H1 (cell line): ENCODE measurements around the gene ARHGEF26. TPM values are rescaled to one million over a fixed set of nuclear protein-coding genes. Genes with fewer than 3 reads are reported as not detected.

Source experiments
- CTCF ChIA-PET: fragments of 300-600 bp; sonication (Branson Sonifier 250); formaldehyde crosslinking; loops from one replicate; lab custom pipeline; 2021; ENCODE audit not compliant: partially characterized antibody; lab: Charles Lee
- POLR2A ChIA-PET: fragments of 300-600 bp; sonication (Branson Sonifier 250); formaldehyde crosslinking; loops from one replicate; lab custom pipeline; 2021; ENCODE audit warnings: inconsistent platforms; ENCODE audit not compliant: partially characterized antibody; lab: Charles Lee
- DNase-seq, 2 experiments: peaks; one replicate each; pipeline versions ENCODE4 v3.0.0 to v3.0.0-alpha.2; 2010 to 2022; ENCODE audit warnings: low spot score in 2 of 2, low read depth in 1 of 2, mixed read lengths in 1 of 2
- FAIRE-seq: peaks from 2 replicates; lab custom pipeline; 2011; peaks lifted over from hg19 to GRCh38; lab: Jason Lieb, UNC
- H2AFZ ChIP-seq: 2 replicates; pipeline ENCODE4 v1.8.1; 2012; ENCODE audit warnings: low read length, inconsistent platforms
- H2AK5ac ChIP-seq: 2 replicates; pipeline ENCODE4 v1.6.1; 2013; ENCODE audit warnings: low read depth, low read length
- H2BK120ac ChIP-seq: replicated peaks from 2 replicates; pipeline ENCODE3; 2013; ENCODE audit warnings: low read depth, low read length, inconsistent platforms
- H2BK12ac ChIP-seq: 2 replicates; pipeline ENCODE4 v1.6.1; 2013; ENCODE audit warnings: low read depth, low read length
- H2BK15ac ChIP-seq: 2 replicates; pipeline ENCODE4 v1.6.1; 2013; ENCODE audit warnings: low read length
- H2BK20ac ChIP-seq: 2 replicates; pipeline ENCODE4 v1.6.1; 2013; ENCODE audit warnings: low read length
- H2BK5ac ChIP-seq: 2 replicates; pipeline ENCODE4 v1.6.1; 2013; ENCODE audit warnings: low read depth, low read length
- H3K14ac ChIP-seq: 2 replicates; pipeline ENCODE4 v1.6.1; 2013; ENCODE audit warnings: inconsistent platforms; ENCODE audit not compliant: insufficient read length
- H3K18ac ChIP-seq: 2 replicates; pipeline ENCODE4 v1.6.1; 2013; ENCODE audit warnings: low read length; ENCODE audit errors: extremely low read depth
- H3K23ac ChIP-seq: 2 replicates; pipeline ENCODE4 v1.6.1; 2013; ENCODE audit warnings: inconsistent platforms; ENCODE audit not compliant: insufficient read length
- H3K23me2 ChIP-seq: 2 replicates; pipeline ENCODE4 v1.6.1; 2013; ENCODE audit warnings: low read depth, low read length
- H3K27ac ChIP-seq: 2 replicates; pipeline ENCODE4 v1.6.1; 2011; ENCODE audit warnings: low read depth, low read length, inconsistent platforms
- H3K27me3 ChIP-seq, 4 experiments: replicated peaks in 1 of 4; 1 replicate in 1 of 4; 2 replicates in 3 of 4; pipeline versions ENCODE4 v1.6.1 to v1.8.1; 2011 to 2013; ENCODE audit warnings: low read length in 3 of 4, mild to moderate bottlenecking in 3 of 4, inconsistent platforms in 2 of 4, mixed read lengths in 2 of 4, moderate library complexity in 1 of 4; ENCODE audit not compliant: control insufficient read depth in 3 of 4, insufficient read depth in 3 of 4; ENCODE audit errors: extremely low read depth in 1 of 4
- H3K36me3 ChIP-seq, 4 experiments: 2 replicates each; pipeline versions ENCODE4 v1.6.1 to v1.8.1; 2011 to 2013; ENCODE audit warnings: mild to moderate bottlenecking in 4 of 4, low read length in 3 of 4, moderate library complexity in 2 of 4, control low read depth in 1 of 4, inconsistent platforms in 1 of 4; ENCODE audit not compliant: insufficient read depth in 4 of 4, control insufficient read depth in 2 of 4
- H3K4ac ChIP-seq: replicated peaks from 2 replicates; pipeline ENCODE3; 2013; ENCODE audit warnings: low read length, low read depth, mixed read lengths, inconsistent platforms; ENCODE audit not compliant: insufficient read length
- H3K4me1 ChIP-seq, 4 experiments: replicated peaks in 1 of 4; 1 replicate in 1 of 4; 2 replicates in 3 of 4; pipeline versions ENCODE4 v1.6.1 to v1.8.1; 2011 to 2013; ENCODE audit warnings: low read length in 3 of 4, inconsistent platforms in 2 of 4, mixed read lengths in 1 of 4; ENCODE audit not compliant: insufficient read depth in 4 of 4, control insufficient read depth in 3 of 4
- H3K4me2 ChIP-seq, 2 experiments: 2 replicates each; pipeline versions ENCODE4 v1.6.1 to v1.8.1; 2011 to 2013; ENCODE audit warnings: low read depth in 2 of 2, low read length in 2 of 2, control low read depth in 1 of 2, inconsistent platforms in 1 of 2, mild to moderate bottlenecking in 1 of 2; ENCODE audit not compliant: insufficient read depth in 1 of 2
- H3K4me3 ChIP-seq, 4 experiments: fragments of 200-600, 300-600 bp in 1 of 4; sonication (generic), shearing (Covaris generic), sonication (Bioruptor Twin) in 1 of 4; 2 replicates each; pipeline versions ENCODE4 v1.5.1 to v1.8.1; 2011 to 2016; ENCODE audit warnings: low read length in 4 of 4, low read depth in 3 of 4, control low read depth in 2 of 4, inconsistent platforms in 2 of 4, mild to moderate bottlenecking in 2 of 4, mixed read lengths in 1 of 4, moderate library complexity in 1 of 4; ENCODE audit not compliant: insufficient read depth in 2 of 4; ENCODE audit errors: extremely low read depth in 1 of 4
- H3K56ac ChIP-seq: replicated peaks from 2 replicates; pipeline ENCODE3; 2013; ENCODE audit warnings: low read depth, mild to moderate bottlenecking, mixed read lengths, low read length, inconsistent platforms; ENCODE audit not compliant: insufficient read length
- H3K79me1 ChIP-seq: 2 replicates; pipeline ENCODE4 v1.6.1; 2013; ENCODE audit warnings: low read depth, low read length, control low read depth
- H3K79me2 ChIP-seq, 2 experiments: 2 replicates each; pipeline versions ENCODE4 v1.6.1 to v1.8.1; 2012 to 2013; ENCODE audit warnings: low read length in 2 of 2, mild to moderate bottlenecking in 2 of 2, inconsistent platforms in 1 of 2; ENCODE audit not compliant: insufficient read depth in 2 of 2, control insufficient read depth in 1 of 2
- H3K9ac ChIP-seq, 4 experiments: replicated peaks in 1 of 4; 1 replicate in 1 of 4; 2 replicates in 3 of 4; pipeline versions ENCODE4 v1.6.1 to v1.8.1; 2011 to 2013; ENCODE audit warnings: low read depth in 3 of 4, low read length in 3 of 4, control low read depth in 2 of 4, mild to moderate bottlenecking in 2 of 4, moderate library complexity in 2 of 4, inconsistent platforms in 1 of 4; ENCODE audit errors: extremely low read depth in 1 of 4
- H3K9me3 ChIP-seq, 2 experiments: 2 replicates each; pipeline versions ENCODE4 v1.6.1 to v1.8.1; 2012 to 2013; ENCODE audit warnings: mild to moderate bottlenecking in 2 of 2, moderate library complexity in 2 of 2, control low read depth in 1 of 2, inconsistent platforms in 1 of 2, low read depth in 1 of 2, low read length in 1 of 2, mixed read lengths in 1 of 2; ENCODE audit not compliant: insufficient read depth in 2 of 2
- H4K20me1 ChIP-seq, 2 experiments: replicated peaks in 1 of 2; 2 replicates each; pipeline versions ENCODE3 to v1.8.1; 2011 to 2013; ENCODE audit warnings: inconsistent platforms in 2 of 2, low read length in 2 of 2, mild to moderate bottlenecking in 1 of 2; ENCODE audit not compliant: insufficient read depth in 2 of 2, control insufficient read depth in 1 of 2
- H4K5ac ChIP-seq: 2 replicates; pipeline ENCODE4 v1.6.1; 2013; ENCODE audit warnings: low read length, low read depth, mixed read lengths, inconsistent platforms; ENCODE audit not compliant: insufficient read length
- H4K8ac ChIP-seq: 2 replicates; pipeline ENCODE4 v1.8.0; 2013; ENCODE audit warnings: mild to moderate bottlenecking, moderate library complexity, low read length, inconsistent platforms; ENCODE audit not compliant: insufficient read depth; ENCODE audit errors: extremely low read depth
- H4K91ac ChIP-seq: replicated peaks from 2 replicates; pipeline ENCODE3; 2013; ENCODE audit warnings: low read length, mixed read lengths, inconsistent platforms; ENCODE audit not compliant: insufficient read length
- JUND ChIP-seq: IDR thresholded peaks from 2 replicates; pipeline ENCODE4 v1.6.1; 2011; ENCODE audit warnings: mild to moderate bottlenecking, improper control_type of control experiment, low read length
- RXRA ChIP-seq: IDR thresholded peaks from 2 replicates; pipeline ENCODE4 v1.6.1; 2011; ENCODE audit warnings: low read depth, mild to moderate bottlenecking, low read length, moderate library complexity; ENCODE audit not compliant: insufficient read depth
- WGBS, 2 experiments: shearing (Covaris generic) in 1 of 2; methylation state at CpG; one replicate each; pipeline versions ENCODE4 v1.1.6 to v1.1.7; 2013 to 2015; ENCODE audit warnings: low lambda C conversion rate in 2 of 2, mixed read lengths in 2 of 2, inconsistent platforms in 1 of 2, low coverage in 1 of 2, missing lambda C conversion rate in 1 of 2; ENCODE audit not compliant: insufficient replicate concordance in 2 of 2, insufficient coverage in 1 of 2, insufficient read length in 1 of 2; ENCODE audit errors: extremely low coverage in 1 of 2, missing lambda C conversion rate in 1 of 2; 5-methylcytosine and 5-hydroxymethylcytosine counted together
- polyA plus RNA-seq, 7 experiments: library from polyadenylated mRNA; depleted of rRNA in 3 of 7; stranded (reverse) in 5 of 7; unstranded in 2 of 7; fragments of >200 nt in 5 of 7; fragments of 200-250 nt in 2 of 7; gene quantifications; 1 replicate in 5 of 7; 2 replicates in 1 of 7; 4 replicates in 1 of 7; pipeline versions ENCODE4 v1.2.1 to v1.2.3, GENCODE V29; 2011 to 2013; ENCODE audit warnings: missing spikeins in 2 of 7, mixed read lengths in 2 of 7
- total RNA-seq: library from RNA; stranded (reverse); fragmentation: NEBNext Ultra II Directional; extraction: Animal tissue kit (Norgen Biotek cat#: 25700); gene quantifications from 2 replicates; pipeline ENCODE4 v1.2.1, GENCODE V29; 2021
- TF ChIP-seq, protein P1 (sequence below), 3 experiments: IDR thresholded peaks; 1 replicate in 2 of 3; 2 replicates in 1 of 3; pipeline versions ENCODE4 v1.5.1 to v1.6.1; 2011; ENCODE audit warnings: low read length in 3 of 3, mild to moderate bottlenecking in 3 of 3, inconsistent platforms in 2 of 3, low read depth in 1 of 3, moderate library complexity in 1 of 3; ENCODE audit not compliant: insufficient read depth in 1 of 3; ENCODE audit errors: control extremely low read depth in 1 of 3

ARHGEF26 gene
- total and polyA plus RNA-seq, 2 of the 8 experiments (the other 6 are each of a cell fraction or from before 2014, with no cell fraction given) = 3.1 to 15.6 TPM

DNA sequence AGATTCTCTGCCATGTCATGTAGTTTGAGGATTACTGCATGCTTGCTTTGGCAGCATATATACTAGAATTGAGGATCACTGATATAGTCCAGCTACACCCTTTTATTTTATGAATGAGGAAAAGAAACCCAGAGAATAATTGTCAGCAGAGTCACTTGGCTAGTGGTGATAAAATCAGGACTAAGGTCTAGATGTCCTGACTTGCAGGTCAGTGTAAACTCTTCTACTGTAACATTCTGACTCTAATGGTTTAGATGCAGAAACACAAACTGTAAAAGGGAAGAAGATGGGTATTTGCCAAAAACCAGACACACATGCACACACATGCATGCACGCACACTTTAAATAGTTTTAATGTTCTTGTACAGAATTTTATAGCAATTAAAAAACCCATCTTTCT lies 97.5 kb downstream of the ARHGEF26 start:
- Histone ChIP-seq H3K27ac (no peak overlapping the region), H3K56ac (no peak overlapping the region), H4K5ac (no peak overlapping the region), H2AK5ac (no peak overlapping the region), H3K23ac (no peak overlapping the region), H3K23me2 (no peaks in the 10 kb centered on the region), H3K4me1 (no peaks in the 10 kb centered on the region), H3K4me3 (no peak overlapping the region), H3K14ac (no peak overlapping the region), H2BK20ac (no peak overlapping the region), H2BK5ac (no peak overlapping the region), H3K4ac (no peak overlapping the region), H3K79me1 (no peaks in the 10 kb centered on the region), H3K18ac (no peak overlapping the region), H2BK120ac (no peak overlapping the region), H3K9me3 (no peaks in the 10 kb centered on the region), H2BK12ac (no peak overlapping the region), H3K4me2 (no peak overlapping the region), H3K36me3 (peaks cover 0 to 6% (median 3%) of the 10 kb centered on the region in 4 experiments; a peak in 1 of 8 replicates), H4K91ac (no peak overlapping the region), H2BK15ac (no peak overlapping the region), H2AFZ (no peak overlapping the region), H4K8ac (no peak overlapping the region), H3K9ac (no peak overlapping the region), H4K20me1 (peaks cover 0 to 2% of the 10 kb centered on the region in 2 experiments), H3K79me2 (no peaks in the 10 kb centered on the region), H3K27me3 (no peaks in the 10 kb centered on the region)
- FAIRE-seq (no peak), DNase-seq (no peak)
- no peak for TF ChIP-seq JUND
- no peak for TF ChIP-seq RXRA
- TF ChIP-seq, protein P1, sequence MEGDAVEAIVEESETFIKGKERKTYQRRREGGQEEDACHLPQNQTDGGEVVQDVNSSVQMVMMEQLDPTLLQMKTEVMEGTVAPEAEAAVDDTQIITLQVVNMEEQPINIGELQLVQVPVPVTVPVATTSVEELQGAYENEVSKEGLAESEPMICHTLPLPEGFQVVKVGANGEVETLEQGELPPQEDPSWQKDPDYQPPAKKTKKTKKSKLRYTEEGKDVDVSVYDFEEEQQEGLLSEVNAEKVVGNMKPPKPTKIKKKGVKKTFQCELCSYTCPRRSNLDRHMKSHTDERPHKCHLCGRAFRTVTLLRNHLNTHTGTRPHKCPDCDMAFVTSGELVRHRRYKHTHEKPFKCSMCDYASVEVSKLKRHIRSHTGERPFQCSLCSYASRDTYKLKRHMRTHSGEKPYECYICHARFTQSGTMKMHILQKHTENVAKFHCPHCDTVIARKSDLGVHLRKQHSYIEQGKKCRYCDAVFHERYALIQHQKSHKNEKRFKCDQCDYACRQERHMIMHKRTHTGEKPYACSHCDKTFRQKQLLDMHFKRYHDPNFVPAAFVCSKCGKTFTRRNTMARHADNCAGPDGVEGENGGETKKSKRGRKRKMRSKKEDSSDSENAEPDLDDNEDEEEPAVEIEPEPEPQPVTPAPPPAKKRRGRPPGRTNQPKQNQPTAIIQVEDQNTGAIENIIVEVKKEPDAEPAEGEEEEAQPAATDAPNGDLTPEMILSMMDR (IDR thresholded peaks at IDR 0.05; ENCODE audit: control extremely low read depth in 1 of 3, insufficient read depth in 1 of 3, low read depth in 1 of 3, low read length in 3 of 3) = no peak
- ChIA-PET POLR2A (no interaction called here), CTCF (no interaction called here)
- WGBS, 2 experiments = 94% methylated on average over 1 of the region's 1 CpG; no CpG with 5 or more reads in 1 of the 2 experiments
